Activated CD4-positive, alpha-beta T cell treated with anti-CD3 and anti-CD28 coated beads, Interleukin-2, amount 50 U/mL, for 1 hour (primary cell): ENCODE results near the gene NELL1.

Experiments used
- DNase-seq: peaks from one replicate; pipeline ENCODE4 v3.0.0-alpha.2; 2020

Gene NELL1

GRCh38 chr11:21374376-21374775 lies 705.0 kb downstream of the NELL1 start:
- no peak for DNase-seq

GRCh38 chr11:21385669-21386440 lies 716.5 kb downstream of the NELL1 start:
- DNase-seq: no peak

- no peak for DNase-seq
These were observed 721.0 kb downstream of the NELL1 start for GRCh38 chr11:21390430-21390829.

GRCh38 chr11:21396342-21397008 lies 727.1 kb downstream of the NELL1 start:
- DNase-seq: no peak

GRCh38 chr11:21398195-21398594 lies 728.8 kb downstream of the NELL1 start:
- no peak for DNase-seq

- DNase-seq: no peak
These were observed 732.1 kb downstream of the NELL1 start for GRCh38 chr11:21401496-21401895.

GRCh38 chr11:21402274-21402673 lies 732.9 kb downstream of the NELL1 start:
- no peak for DNase-seq

GRCh38 chr11:21403069-21403468 lies 733.7 kb downstream of the NELL1 start:
- no peak for DNase-seq

GRCh38 chr11:21405422-21405821 lies 736.0 kb downstream of the NELL1 start:
- DNase-seq: no peak

GRCh38 chr11:21410513-21410912 lies 741.1 kb downstream of the NELL1 start:
- DNase-seq: no peak

- DNase-seq: no peak
These were observed 741.7 kb downstream of the NELL1 start for GRCh38 chr11:21411104-21411503.

GRCh38 chr11:21411597-21411996 lies 742.2 kb downstream of the NELL1 start:
- DNase-seq: no peak

- no peak for DNase-seq
These were observed 743.4 kb downstream of the NELL1 start for GRCh38 chr11:21412652-21413383.

GRCh38 chr11:21414953-21415352 lies 745.6 kb downstream of the NELL1 start:
- no peak for DNase-seq

GRCh38 chr11:21415606-21416005 lies 746.2 kb downstream of the NELL1 start:
- no peak for DNase-seq

- no peak for DNase-seq
These were observed 752.4 kb downstream of the NELL1 start for GRCh38 chr11:21421711-21422329.

- no peak for DNase-seq
These were observed 757.5 kb downstream of the NELL1 start for GRCh38 chr11:21426931-21427330.

- no peak for DNase-seq
These were observed 758.3 kb downstream of the NELL1 start for GRCh38 chr11:21427726-21428125.

GRCh38 chr11:21428796-21429195 lies 759.4 kb downstream of the NELL1 start:
- no peak for DNase-seq

- DNase-seq: no peak
These were observed 760.0 kb downstream of the NELL1 start for GRCh38 chr11:21429401-21429800.

- DNase-seq: no peak
These were observed 761.2 kb downstream of the NELL1 start for GRCh38 chr11:21430537-21430936.

GRCh38 chr11:21446939-21447590 lies 777.7 kb downstream of the NELL1 start:
- no peak for DNase-seq

- DNase-seq: no peak
These were observed 778.5 kb downstream of the NELL1 start for GRCh38 chr11:21447871-21448270.
